A549 (cell line): ENCODE data around the gene SKA2. TPM values are rescaled to one million over a fixed set of nuclear protein-coding genes. Genes with fewer than 3 reads are reported as not detected.

Experiments
- ATAC-seq, 2 experiments: fragments of 200-7000 bp in 1 of 2; fragments of >200 bp in 1 of 2; cut with Nextera tagmentation in 1 of 2; cut with Tn5 transposase in 1 of 2; 3 replicates each; pipeline versions ENCODE4 v1.8.0 to v1.9.1; 2018 to 2020; ENCODE audit warnings: mild to moderate bottlenecking in 1 of 2, moderate library complexity in 1 of 2
- CTCF ChIA-PET: fragments of 300-600 bp; sonication (Branson Sonifier 250); formaldehyde crosslinking; extraction: SDS; loops from one replicate; lab custom pipeline; 2021; ENCODE audit warnings: antibody characterized with exemption, inconsistent platforms; lab: Yijun Ruan, JAX
- POLR2A ChIA-PET: fragments of 350-600 bp; formaldehyde crosslinking; extraction: SDS; loops from one replicate; lab custom pipeline; 2021; ENCODE audit warnings: antibody characterized with exemption, inconsistent platforms; lab: Yijun Ruan, JAX
- DNase-seq, 2 experiments: peaks; one replicate each; pipeline versions ENCODE4 v3.0.0 to v3.0.0-alpha.2; 2011 to 2016; ENCODE audit warnings: low read depth in 1 of 2, low spot score in 1 of 2
- FAIRE-seq: peaks from 2 replicates; lab custom pipeline; 2011; peaks lifted over from hg19 to GRCh38; lab: Jason Lieb, UNC
- H3K27ac ChIP-seq, 2 experiments: fragments of >200 bp; sonication (Bioruptor Twin); formaldehyde crosslinking; 3 replicates each; pipeline ENCODE4 v1.5.1; 2016 to 2017
- H3K4me1 ChIP-seq: fragments of >200 bp; sonication (Bioruptor Twin); formaldehyde crosslinking; 3 replicates; pipeline ENCODE4 v1.6.1; 2016
- H3K4me2 ChIP-seq: fragments of >200 bp; sonication (Bioruptor Twin); formaldehyde crosslinking; 3 replicates; pipeline ENCODE4 v1.6.1; 2016
- H3K4me3 ChIP-seq: fragments of >200 bp; sonication (Bioruptor Twin); formaldehyde crosslinking; 3 replicates; pipeline ENCODE4 v1.5.1; 2016
- H3K9me3 ChIP-seq: fragments of >200 bp; sonication (Bioruptor Twin); formaldehyde crosslinking; 3 replicates; pipeline ENCODE4 v1.6.1; 2016
- BCL3 ChIP-seq: fragments of >200 bp; sonication (Bioruptor Twin); formaldehyde crosslinking; IDR thresholded peaks from 3 replicates; pipeline ENCODE4 v1.6.1; 2016
- BHLHE40 ChIP-seq: IDR thresholded peaks from 2 replicates; pipeline ENCODE4 v1.6.1; 2012; ENCODE audit warnings: low read depth, low read length, inconsistent platforms
- E2F6 ChIP-seq: IDR thresholded peaks from 2 replicates; pipeline ENCODE4 v1.6.1; 2012; ENCODE audit warnings: low read depth, borderline replicate concordance
- ELK1 ChIP-seq: fragments of 150-350 bp; IDR thresholded peaks from 2 replicates; pipeline ENCODE4 v1.6.1; 2014; ENCODE audit warnings: low read depth, mild to moderate bottlenecking, low read length
- ESRRA ChIP-seq: fragments of 150-350 bp; IDR thresholded peaks from 2 replicates; pipeline ENCODE4 v1.6.1; 2014; ENCODE audit warnings: mild to moderate bottlenecking, low read length, borderline replicate concordance
- FOSB ChIP-seq: fragments of 250-450 bp; sonication (Bioruptor Pico); IDR thresholded peaks from 2 replicates; pipeline ENCODE4 v1.5.0; 2020; ENCODE audit warnings: mild to moderate bottlenecking, moderate library complexity
- FOXS1 ChIP-seq: fragments of 250-450 bp; sonication (Bioruptor Pico); IDR thresholded peaks from 2 replicates; pipeline ENCODE4 v1.5.0; 2020; ENCODE audit warnings: mild to moderate bottlenecking, moderate library complexity
- HDAC2 ChIP-seq: fragments of 200-600 bp; sonication (generic); IDR thresholded peaks from 2 replicates; pipeline ENCODE4 v1.6.1; 2016
- HEYL ChIP-seq: fragments of 250-450 bp; sonication (Bioruptor Pico); IDR thresholded peaks from 2 replicates; pipeline ENCODE4 v1.8.0; 2021; ENCODE audit warnings: mild to moderate bottlenecking, moderate library complexity
- HOXB13 ChIP-seq: fragments of 250-450 bp; sonication (Bioruptor Pico); IDR thresholded peaks from 2 replicates; pipeline ENCODE4 v1.5.0; 2020; ENCODE audit warnings: low read depth, mild to moderate bottlenecking, moderate library complexity
- MAFK ChIP-seq: fragments of 450-650 bp; IDR thresholded peaks from 2 replicates; pipeline ENCODE4 v1.6.1; 2014; ENCODE audit not compliant: partially characterized antibody
- MAZ ChIP-seq: fragments of 150-350 bp; IDR thresholded peaks from 2 replicates; pipeline ENCODE4 v1.6.1; 2014; ENCODE audit warnings: antibody characterized with exemption, low read depth, low read length, borderline replicate concordance
- NFE2L2 ChIP-seq: fragments of 150-350 bp; conservative IDR thresholded peaks from 2 replicates; pipeline ENCODE4 v1.6.1; 2014; ENCODE audit warnings: low read length
- NPAS2 ChIP-seq: fragments of 250-450 bp; sonication (Bioruptor Pico); IDR thresholded peaks from 2 replicates; pipeline ENCODE4 v1.8.0; 2022; ENCODE audit warnings: mild to moderate bottlenecking, moderate library complexity, borderline replicate concordance
- NR3C1 ChIP-seq: fragments of >200 bp; sonication (Bioruptor Twin); formaldehyde crosslinking; IDR thresholded peaks from 3 replicates; pipeline ENCODE4 v1.6.1; 2017
- POLR2AphosphoS2 ChIP-seq: conservative IDR thresholded peaks from 2 replicates; pipeline ENCODE4 v1.6.1; 2012; ENCODE audit warnings: low read length, improper control_type of control experiment, inconsistent platforms
- RARB ChIP-seq: fragments of 250-450 bp; sonication (Bioruptor Pico); IDR thresholded peaks from 2 replicates; pipeline ENCODE4 v1.8.0; 2021; ENCODE audit warnings: mild to moderate bottlenecking, moderate library complexity
- REST ChIP-seq: fragments of 200-600 bp; sonication (generic); IDR thresholded peaks from 2 replicates; pipeline ENCODE4 v1.6.1; 2016; ENCODE audit warnings: antibody characterized with exemption, mild to moderate bottlenecking, moderate library complexity
- TFCP2L1 ChIP-seq: fragments of 250-450 bp; sonication (Bioruptor Pico); IDR thresholded peaks from 2 replicates; pipeline ENCODE4 v1.5.0; 2021; ENCODE audit warnings: mild to moderate bottlenecking
- WGBS: methylation state at CpG from one replicate; pipeline ENCODE4 v1.1.6; 2017; ENCODE audit errors: missing lambda C conversion rate; 5-methylcytosine and 5-hydroxymethylcytosine counted together
- polyA plus RNA-seq, 4 experiments: library from polyadenylated mRNA; depleted of rRNA in 3 of 4; stranded (reverse); fragments of >200 nt; fragmentation: RNase III in 1 of 4; extraction: RNeasy Plus Mini Kit Qiagen cat#74134 plus additional on column Dnase treatment in 1 of 4; gene quantifications; 2 replicates in 3 of 4; 3 replicates in 1 of 4; pipeline ENCODE4 v1.2.3, GENCODE V29; 2011 to 2017

The SKA2 gene
- polyA plus RNA-seq, 2 of the 4 experiments (the other 2 are of a cell fraction): 59.6 to 147 TPM

GRCh38 chr17:59202320-59202719, 47.3 kb upstream of the SKA2 start:
- no peaks in the 10 kb centered on the region for H3K4me1 ChIP-seq
- CTCF ChIA-PET: no interaction called here
- no peak overlapping the region for H3K4me3 ChIP-seq
- H3K4me2 ChIP-seq: no peak overlapping the region
- POLR2A ChIA-PET: no interaction called here
- FAIRE-seq (no peak), ATAC-seq (no peak), DNase-seq (no peak)
- TF ChIP-seq REST (no peak), E2F6 (no peak), HDAC2 (no peak), BCL3 (no peak), FOSB (CRISPR knock-in tag) (no peak), POLR2AphosphoS2 (no peak), RARB (no peak)
- no peaks in the 10 kb centered on the region for H3K9me3 ChIP-seq
- 89% methylated on average over 1 of the region's 1 CpG for WGBS
- no peak overlapping the region for H3K27ac ChIP-seq

- Histone ChIP-seq H3K27ac (no peak overlapping the region), H3K9me3 (no peaks in the 10 kb centered on the region), H3K4me1 (no peaks in the 10 kb centered on the region), H3K4me3 (no peak overlapping the region), H3K4me2 (no peak overlapping the region)
- 93% methylated on average over 4 of the region's 4 CpGs for WGBS
- POLR2A ChIA-PET: no interaction called here
- ATAC-seq (no peak), DNase-seq (no peak), FAIRE-seq (no peak)
- CTCF ChIA-PET: no interaction called here
- TF ChIP-seq MAFK: no peak
- TF ChIP-seq BHLHE40: no peak
- no peak for TF ChIP-seq BCL3
- no peak for TF ChIP-seq HEYL (CRISPR knock-in tag)
- TF ChIP-seq ESRRA: no peak
- TF ChIP-seq FOXS1 (CRISPR knock-in tag): no peak
- no peak for TF ChIP-seq NFE2L2
- TF ChIP-seq ELK1: no peak
- no peak for TF ChIP-seq MAZ
- TF ChIP-seq TFCP2L1 (CRISPR knock-in tag): no peak
- TF ChIP-seq HOXB13: no peak
- no peak for TF ChIP-seq NR3C1
- TF ChIP-seq NPAS2: no peak
- TF ChIP-seq, all 56 proteins: peak for 0
These were observed 44.4 kb upstream of the SKA2 start for GRCh38 chr17:59199398-59199797.
